ENCODE measurements around the gene FBN2.

Gene FBN2

DNA sequence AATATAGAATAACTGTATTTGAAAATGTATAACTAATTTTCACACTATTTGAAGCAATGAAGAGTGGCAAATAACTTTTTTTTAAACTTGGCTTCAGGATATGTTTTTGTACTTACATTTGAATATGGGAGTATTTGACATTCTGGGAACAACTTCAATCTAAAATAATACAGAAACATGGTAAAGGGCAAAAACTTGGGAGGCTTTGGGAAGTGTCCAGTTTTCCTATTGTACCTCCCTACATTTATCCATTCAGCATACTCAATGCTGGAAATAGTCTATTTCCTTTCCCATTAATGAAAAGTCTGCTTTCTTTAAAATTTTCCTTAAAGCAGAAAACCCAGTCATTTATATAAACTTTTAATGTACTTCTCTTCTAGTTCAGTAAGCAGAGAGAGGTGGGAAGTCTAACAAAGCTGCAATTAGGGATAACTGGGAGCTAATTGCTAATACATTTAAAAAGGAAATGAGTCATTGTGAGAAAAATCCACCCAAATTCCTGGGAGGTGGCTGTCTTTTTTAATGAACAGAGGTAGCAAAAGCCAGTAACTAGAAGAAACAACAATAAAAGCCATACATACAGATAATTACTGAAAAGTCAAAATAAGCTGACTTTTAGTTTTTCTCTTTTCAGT is 128.8 kb downstream of the FBN2 start:
- TF ChIP-seq, protein P1, sequence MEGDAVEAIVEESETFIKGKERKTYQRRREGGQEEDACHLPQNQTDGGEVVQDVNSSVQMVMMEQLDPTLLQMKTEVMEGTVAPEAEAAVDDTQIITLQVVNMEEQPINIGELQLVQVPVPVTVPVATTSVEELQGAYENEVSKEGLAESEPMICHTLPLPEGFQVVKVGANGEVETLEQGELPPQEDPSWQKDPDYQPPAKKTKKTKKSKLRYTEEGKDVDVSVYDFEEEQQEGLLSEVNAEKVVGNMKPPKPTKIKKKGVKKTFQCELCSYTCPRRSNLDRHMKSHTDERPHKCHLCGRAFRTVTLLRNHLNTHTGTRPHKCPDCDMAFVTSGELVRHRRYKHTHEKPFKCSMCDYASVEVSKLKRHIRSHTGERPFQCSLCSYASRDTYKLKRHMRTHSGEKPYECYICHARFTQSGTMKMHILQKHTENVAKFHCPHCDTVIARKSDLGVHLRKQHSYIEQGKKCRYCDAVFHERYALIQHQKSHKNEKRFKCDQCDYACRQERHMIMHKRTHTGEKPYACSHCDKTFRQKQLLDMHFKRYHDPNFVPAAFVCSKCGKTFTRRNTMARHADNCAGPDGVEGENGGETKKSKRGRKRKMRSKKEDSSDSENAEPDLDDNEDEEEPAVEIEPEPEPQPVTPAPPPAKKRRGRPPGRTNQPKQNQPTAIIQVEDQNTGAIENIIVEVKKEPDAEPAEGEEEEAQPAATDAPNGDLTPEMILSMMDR (IDR thresholded peaks at IDR 0.05): no peak

DNA sequence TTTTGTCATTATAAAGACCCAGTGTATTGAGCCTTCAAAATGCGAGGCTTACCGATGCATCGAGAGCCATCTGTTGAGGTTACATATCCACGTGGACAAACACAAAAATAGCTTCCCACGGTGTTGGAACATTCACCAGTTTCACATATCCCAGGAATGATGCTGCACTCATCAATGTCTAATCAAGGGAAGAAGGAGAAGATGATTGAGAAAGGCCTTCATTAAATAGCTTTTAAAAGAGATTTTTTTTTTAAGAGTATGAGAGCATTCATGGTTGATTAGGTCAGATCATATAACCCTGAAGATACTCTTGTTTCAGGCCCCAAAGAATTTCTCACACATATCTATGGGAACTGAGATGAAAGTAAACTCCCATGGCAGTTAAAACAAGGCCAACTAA is 129.4 kb downstream of the FBN2 start:
- TF ChIP-seq, protein P1 (IDR thresholded peaks at IDR 0.05): no peak

DNA sequence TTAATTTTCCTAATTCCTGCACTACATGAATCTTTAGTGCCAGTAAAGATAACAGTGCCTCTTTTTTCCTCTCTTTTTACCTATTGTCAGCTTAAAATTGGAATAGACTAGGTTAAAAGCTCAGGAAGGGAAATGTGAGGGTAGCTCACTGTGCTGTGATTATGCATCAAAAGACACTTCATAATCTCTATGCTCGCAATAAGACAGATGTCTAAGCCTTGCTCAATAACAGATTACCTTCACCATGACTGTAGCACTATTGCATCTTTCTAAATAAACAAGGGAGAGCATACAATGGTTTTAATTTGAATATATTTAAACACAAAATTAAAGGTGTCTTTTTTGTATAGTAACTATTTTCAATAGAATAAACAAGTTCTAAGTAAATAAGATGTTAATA is 130.1 kb downstream of the FBN2 start:
- TF ChIP-seq, protein P1 (IDR thresholded peaks at IDR 0.05): no peak

DNA sequence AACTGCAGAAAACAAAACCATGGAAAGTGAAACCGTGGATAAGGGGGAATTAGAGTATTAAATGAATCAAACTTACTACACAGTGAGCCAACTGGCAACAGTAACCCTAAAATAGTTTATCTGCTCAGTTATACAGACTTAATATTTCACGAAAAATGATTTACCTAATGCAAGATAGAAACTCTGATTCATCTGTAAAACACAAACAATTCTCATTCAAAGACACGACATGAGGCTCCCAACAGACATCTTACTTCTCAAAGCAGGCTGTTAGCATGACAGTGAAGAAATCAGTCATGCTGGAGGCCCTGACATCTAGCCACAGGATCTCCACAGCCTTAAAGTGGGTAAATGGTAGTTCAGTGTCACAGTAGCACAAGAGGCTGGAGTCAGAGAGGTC is 131.2 kb downstream of the FBN2 start:
- TF ChIP-seq, protein P1 (IDR thresholded peaks at IDR 0.05): no peak

DNA sequence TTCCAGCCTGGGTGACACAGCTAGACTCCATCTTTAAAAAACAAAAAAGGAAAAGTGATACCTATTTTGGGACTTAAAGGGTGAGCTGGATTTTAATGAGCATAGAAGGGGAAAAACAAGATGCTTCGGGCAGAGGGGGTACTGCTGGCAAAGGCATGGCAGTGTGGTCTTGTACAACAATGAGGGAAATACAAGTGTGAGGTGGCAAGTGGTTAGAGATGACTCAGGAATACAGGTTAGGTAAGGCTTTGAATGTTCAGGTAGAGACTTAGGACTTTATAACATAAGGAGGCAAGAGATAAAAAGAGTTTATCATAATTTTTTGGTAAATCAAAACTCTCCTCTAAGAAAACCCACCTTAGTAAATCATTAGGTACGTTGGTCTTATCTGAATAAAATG is 132.9 kb downstream of the FBN2 start:
- TF ChIP-seq, protein P1 (IDR thresholded peaks at IDR 0.05): no peak

DNA sequence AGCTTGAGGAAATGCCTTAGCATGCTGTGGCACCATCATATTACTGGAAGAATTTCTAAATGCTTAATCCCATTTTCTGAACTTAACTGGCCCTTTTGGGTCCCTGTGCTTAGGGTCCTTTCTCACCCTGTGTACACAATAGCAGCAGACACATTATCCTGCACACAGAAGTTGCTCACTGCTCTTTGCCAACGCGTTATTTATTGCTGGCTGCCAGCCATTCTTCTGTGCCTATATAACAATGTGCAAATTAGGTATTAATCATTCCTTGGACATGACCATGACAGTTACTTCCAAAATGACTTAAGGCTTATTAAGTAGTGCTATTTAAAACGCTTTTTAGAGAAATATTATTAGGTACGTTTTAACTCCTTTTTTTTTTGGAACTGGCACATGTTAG is 134.7 kb downstream of the FBN2 start:
- TF ChIP-seq, protein P1 (IDR thresholded peaks at IDR 0.05): no peak

DNA sequence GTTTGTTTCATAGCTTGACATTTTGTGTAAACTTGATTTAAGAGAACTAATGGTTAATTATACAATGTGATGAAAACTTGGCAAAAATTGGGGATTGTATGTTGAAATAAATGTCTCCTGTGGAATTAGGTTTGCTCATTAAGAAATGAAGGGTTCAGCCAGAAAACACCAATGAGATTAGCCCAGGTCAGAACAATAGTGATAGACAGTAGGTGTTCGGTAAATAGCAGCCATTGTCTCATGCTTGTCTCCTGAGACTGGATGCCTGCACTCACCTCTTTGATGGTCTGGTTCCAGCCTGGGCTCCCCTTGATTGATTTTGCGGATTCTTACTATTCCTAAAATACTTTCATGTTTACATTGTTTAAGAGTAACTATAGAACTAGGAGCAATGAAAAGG is 135.5 kb downstream of the FBN2 start:
- TF ChIP-seq, protein P1 (IDR thresholded peaks at IDR 0.05): no peak

DNA sequence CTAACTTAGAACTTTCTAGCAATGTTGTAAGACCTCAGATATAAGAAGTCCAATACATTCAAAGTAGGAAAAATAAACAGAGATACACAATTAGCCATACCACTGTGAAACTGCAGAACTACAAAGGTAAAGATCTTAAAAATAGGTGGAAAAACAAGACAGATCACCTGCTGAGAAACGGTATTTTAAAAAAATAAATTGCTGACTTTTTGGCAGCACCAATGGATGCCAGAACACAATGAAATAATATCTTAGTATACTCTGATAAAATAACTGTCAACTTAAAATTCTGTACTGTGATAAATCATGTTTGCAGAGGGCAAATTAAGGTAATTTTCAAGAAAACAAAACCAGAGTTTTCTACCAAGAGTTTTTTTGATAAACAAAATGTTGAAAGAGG is 138.9 kb downstream of the FBN2 start:
- TF ChIP-seq, protein P1 (IDR thresholded peaks at IDR 0.05): no peak
